ENCODE data around the gene KRTAP1-1. TPM values are rescaled to one million over a fixed set of nuclear protein-coding genes. Genes with fewer than 3 reads are reported as not detected.
"Not testable (repeated sequence)": the region's sequence is repeated elsewhere in the genome, so short reads cannot be mapped to it uniquely, and the experiment has no call there.

The KRTAP1-1 gene
- total RNA-seq, 1 experiment from 2014 or later = not detected

DNA sequence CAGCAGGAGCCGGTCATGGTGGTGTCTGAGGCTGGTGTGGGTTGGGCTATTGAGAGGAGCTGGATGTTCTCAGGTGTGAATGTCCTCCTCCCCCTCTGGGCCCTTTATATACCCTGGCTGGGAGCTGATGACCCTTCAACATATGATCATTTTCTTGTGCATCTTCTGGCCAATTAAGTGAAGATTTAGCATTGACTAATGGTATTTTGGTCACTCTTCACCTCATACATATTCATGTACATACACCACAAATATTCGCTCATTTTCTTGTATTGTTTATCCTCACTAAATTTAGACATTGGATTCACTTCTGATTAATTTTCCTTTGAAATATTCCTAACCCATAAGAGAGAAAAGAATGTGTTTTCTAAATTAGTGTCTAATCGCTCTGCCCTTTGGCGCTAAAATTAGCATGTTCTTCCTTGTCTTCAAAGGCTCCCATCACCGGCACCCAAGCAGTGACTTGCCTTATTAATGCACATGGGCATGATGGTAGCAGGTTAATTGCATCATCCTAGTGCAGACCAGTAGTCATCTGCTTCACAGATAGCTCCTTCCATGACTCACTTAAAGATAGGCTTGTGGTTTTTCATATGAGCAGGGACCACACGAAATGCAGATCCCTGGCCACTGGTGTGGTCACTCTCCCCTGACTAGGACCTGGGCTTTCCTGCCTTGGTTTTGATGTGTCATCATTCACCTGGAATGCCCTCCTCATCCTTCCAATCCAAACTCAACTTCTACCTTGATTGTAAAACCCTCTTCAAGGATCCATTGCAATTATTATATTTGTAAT, 24.8 kb upstream of the KRTAP1-1 start, which contains the start of gene KRTAP2-4:
TSS of gene KRTAP2-4 (minus strand) at position 51 of the 796 bp plus-strand sequence. CDS start at position 17, 34 bp downstream.
- H3K27me3 Mint-ChIP-seq (ENCODE audit: insufficient read depth, unreplicated experiment) = no peaks in the 10 kb centered on the region
- Histone ChIP-seq H3K27me3 (replicated peaks; ENCODE audit: control insufficient read depth, insufficient read depth, low read length) (no peaks in the 10 kb centered on the region), H3K9me3 (peaks cover 5% of the 10 kb centered on the region; the same call in 1 of the 2 replicates), H3K4me1 (peaks cover 17% of the 10 kb centered on the region), H3K36me3 (ENCODE audit: control insufficient read depth, insufficient read depth, low read length) (no peaks in the 10 kb centered on the region), H3K4me3 (ENCODE audit: low read depth, low read length) (no peak within 1 kb of the TSS)
- intact Hi-C loops (cut with micrococcal nuclease; ENCODE audit: unreplicated experiment) = loop anchor here (10.0 kb wide), 2 partner anchors 219 to 259 kb away; no protein-coding TSS in a partner anchor
- BruUV-seq (replicated peaks) = no TSS peak
- H3K9me3 Mint-ChIP-seq (ENCODE audit: unreplicated experiment) = peaks cover 23% of the 10 kb centered on the region
- CTCF ChIA-PET = no interaction called here
- no peaks in the 10 kb centered on the region for H3K36me3 Mint-ChIP-seq (ENCODE audit: insufficient read depth, unreplicated experiment)
- H3K4me1 Mint-ChIP-seq (ENCODE audit: low read depth, unreplicated experiment) = peaks cover 20% of the 10 kb centered on the region
- H3K4me3 Mint-ChIP-seq (ENCODE audit: unreplicated experiment) = no peak within 1 kb of the TSS
- TF ChIP-seq, protein P1, sequence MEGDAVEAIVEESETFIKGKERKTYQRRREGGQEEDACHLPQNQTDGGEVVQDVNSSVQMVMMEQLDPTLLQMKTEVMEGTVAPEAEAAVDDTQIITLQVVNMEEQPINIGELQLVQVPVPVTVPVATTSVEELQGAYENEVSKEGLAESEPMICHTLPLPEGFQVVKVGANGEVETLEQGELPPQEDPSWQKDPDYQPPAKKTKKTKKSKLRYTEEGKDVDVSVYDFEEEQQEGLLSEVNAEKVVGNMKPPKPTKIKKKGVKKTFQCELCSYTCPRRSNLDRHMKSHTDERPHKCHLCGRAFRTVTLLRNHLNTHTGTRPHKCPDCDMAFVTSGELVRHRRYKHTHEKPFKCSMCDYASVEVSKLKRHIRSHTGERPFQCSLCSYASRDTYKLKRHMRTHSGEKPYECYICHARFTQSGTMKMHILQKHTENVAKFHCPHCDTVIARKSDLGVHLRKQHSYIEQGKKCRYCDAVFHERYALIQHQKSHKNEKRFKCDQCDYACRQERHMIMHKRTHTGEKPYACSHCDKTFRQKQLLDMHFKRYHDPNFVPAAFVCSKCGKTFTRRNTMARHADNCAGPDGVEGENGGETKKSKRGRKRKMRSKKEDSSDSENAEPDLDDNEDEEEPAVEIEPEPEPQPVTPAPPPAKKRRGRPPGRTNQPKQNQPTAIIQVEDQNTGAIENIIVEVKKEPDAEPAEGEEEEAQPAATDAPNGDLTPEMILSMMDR (IDR thresholded peaks at IDR 0.05; ENCODE audit: insufficient read depth in 1 of 2, low read depth in 1 of 2, low read length in 1 of 2, severe bottlenecking in 1 of 2, unreplicated experiment in 1 of 2) = no peak
- DNase-seq = no peak
- POLR2A ChIA-PET = no interaction called here
- H3K27ac Mint-ChIP-seq (ENCODE audit: unreplicated experiment) = no peak within 1 kb of the TSS

DNA sequence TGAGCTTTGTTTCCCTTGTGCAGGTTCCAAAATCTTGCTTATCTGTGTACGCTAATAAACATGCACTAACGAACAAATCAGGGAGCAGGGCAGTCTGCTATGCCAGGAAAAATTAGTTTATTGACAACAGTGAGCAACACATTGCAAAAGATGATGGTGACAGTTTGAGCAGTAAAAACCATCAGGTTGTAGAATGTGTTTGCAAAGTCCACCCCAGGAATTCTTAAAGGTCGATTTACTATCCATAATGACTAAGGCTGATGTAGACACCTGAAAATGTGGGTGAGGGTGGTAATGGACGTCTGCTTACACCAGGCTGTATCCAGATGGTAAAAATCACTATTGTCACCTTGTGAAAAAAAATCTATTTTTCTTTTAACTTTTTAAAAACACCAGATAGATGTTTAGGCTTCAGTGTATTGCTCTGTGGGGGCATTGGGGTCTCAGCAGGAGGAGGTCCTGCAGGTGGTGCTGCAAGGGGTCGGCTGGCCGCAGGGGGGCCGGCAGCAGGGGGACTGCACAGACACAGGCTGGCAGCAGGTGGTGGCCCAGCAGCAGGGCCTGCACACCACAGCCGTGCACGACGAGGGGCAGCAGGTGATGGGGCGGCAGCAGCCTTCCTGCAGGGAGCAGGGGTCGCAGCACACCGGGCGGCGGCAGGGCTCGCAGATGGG, 23.9 kb upstream of the KRTAP1-1 start:
- intact Hi-C loops (cut with micrococcal nuclease; ENCODE audit: unreplicated experiment) = loop anchor here (10.0 kb wide), 2 partner anchors 220 to 260 kb away; no protein-coding TSS in a partner anchor
- H3K9me3 ChIP-seq; DNase-seq; H3K27ac Mint-ChIP-seq (ENCODE audit: unreplicated experiment); H3K36me3 ChIP-seq (ENCODE audit: control insufficient read depth, insufficient read depth, low read length); H3K4me3 Mint-ChIP-seq (ENCODE audit: unreplicated experiment); H3K27me3 ChIP-seq (replicated peaks; ENCODE audit: control insufficient read depth, insufficient read depth, low read length); H3K27me3 Mint-ChIP-seq (ENCODE audit: insufficient read depth, unreplicated experiment); BruUV-seq (replicated peaks); POLR2A ChIA-PET; H3K4me3 ChIP-seq (ENCODE audit: low read depth, low read length); H3K36me3 Mint-ChIP-seq (ENCODE audit: insufficient read depth, unreplicated experiment); CTCF ChIA-PET: not testable (repeated sequence)
- Mint-ChIP-seq H3K9me3 (ENCODE audit: unreplicated experiment) (peaks cover 23% of the 10 kb centered on the region), H3K4me1 (ENCODE audit: low read depth, unreplicated experiment) (peaks cover 29% of the 10 kb centered on the region)
- H3K4me1 ChIP-seq = peaks cover 26% of the 10 kb centered on the region

DNA sequence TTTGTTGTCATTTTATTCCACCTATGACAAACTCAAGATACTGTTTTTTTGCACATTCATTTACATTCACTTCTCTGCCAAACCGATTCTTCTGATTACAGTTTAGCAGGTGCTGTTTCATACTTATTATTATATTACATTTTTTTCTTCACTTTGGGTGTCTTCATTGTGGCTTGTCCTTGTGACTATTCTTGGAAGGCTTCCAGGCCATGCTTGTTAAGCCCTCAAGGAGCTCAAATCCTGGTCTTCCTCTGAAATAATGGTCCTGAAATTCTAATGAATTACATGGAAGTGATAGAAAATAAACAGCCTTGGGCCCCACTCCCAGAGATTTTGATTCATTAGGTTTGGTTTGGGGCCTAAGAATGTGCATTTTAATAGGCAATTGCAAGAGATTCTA, 23.1 kb upstream of the KRTAP1-1 start:
- BruUV-seq (replicated peaks) = no TSS peak
- DNase-seq = no peak
- H3K27me3 Mint-ChIP-seq (ENCODE audit: insufficient read depth, unreplicated experiment) = no peaks in the 10 kb centered on the region
- POLR2A ChIA-PET = no interaction called here
- intact Hi-C loops (cut with micrococcal nuclease; ENCODE audit: unreplicated experiment) = loop anchor here (10.0 kb wide), 2 partner anchors 220 to 260 kb away; no protein-coding TSS in a partner anchor
- peaks cover 4% of the 10 kb centered on the region for H3K36me3 Mint-ChIP-seq (ENCODE audit: insufficient read depth, unreplicated experiment)
- peaks cover 32% of the 10 kb centered on the region for H3K4me1 ChIP-seq
- no peak overlapping the region for H3K4me3 ChIP-seq (ENCODE audit: low read depth, low read length)
- TF ChIP-seq, protein P1 (IDR thresholded peaks at IDR 0.05; ENCODE audit: insufficient read depth in 1 of 2, low read depth in 1 of 2, low read length in 1 of 2, severe bottlenecking in 1 of 2, unreplicated experiment in 1 of 2) = no peak
- H3K9me3 Mint-ChIP-seq (ENCODE audit: unreplicated experiment) = peaks cover 23% of the 10 kb centered on the region
- CTCF ChIA-PET = no interaction called here
- H3K4me1 Mint-ChIP-seq (ENCODE audit: low read depth, unreplicated experiment) = peaks cover 34% of the 10 kb centered on the region
- H3K36me3 ChIP-seq (ENCODE audit: control insufficient read depth, insufficient read depth, low read length) = no peaks in the 10 kb centered on the region
- no peak overlapping the region for H3K27ac Mint-ChIP-seq (ENCODE audit: unreplicated experiment)
- H3K27me3 ChIP-seq (replicated peaks; ENCODE audit: control insufficient read depth, insufficient read depth, low read length) = no peaks in the 10 kb centered on the region
- no peak overlapping the region for H3K4me3 Mint-ChIP-seq (ENCODE audit: unreplicated experiment)
- H3K9me3 ChIP-seq = peaks cover 5% of the 10 kb centered on the region; the same call in 1 of the 2 replicates

Measured in Caco-2 (cell line).